Prostate gland (tissue), 2 donors: ENCODE results near the gene KCNK1. TPM values are rescaled to one million over a fixed set of nuclear protein-coding genes. Genes with fewer than 3 reads are reported as not detected.
"Not testable (repeated sequence)": the region's sequence is repeated elsewhere in the genome, so short reads cannot be mapped to it uniquely, and the experiment has no call there.

Source experiments
- DNase-seq: peaks from one replicate; pipeline ENCODE4 v3.0.0-alpha.2; 2019; ENCODE audit warnings: low spot score
- H3K27ac ChIP-seq, 2 donors: fragments of 200-600 bp; sonication (generic); 2 replicates each; pipeline ENCODE4 v1.5.1; 2017 to 2019
- H3K27me3 ChIP-seq: fragments of 200-600 bp; sonication (generic); replicated peaks from 2 replicates; pipeline ENCODE4 v1.5.1; 2019; ENCODE audit not compliant: insufficient read depth
- H3K36me3 ChIP-seq, 2 donors: fragments of 200-600 bp; sonication (generic); 1 replicate in 1 of 2; 2 replicates in 1 of 2; pipeline versions ENCODE4 v1.5.1 to v1.8.1; 2017 to 2019
- H3K4me1 ChIP-seq: fragments of 200-600 bp; sonication (generic); replicated peaks from 2 replicates; pipeline ENCODE4 v1.5.1; 2019
- H3K4me3 ChIP-seq, 2 donors: fragments of 200-600 bp; sonication (generic); 2 replicates each; pipeline ENCODE4 v1.5.1; 2017 to 2019
- H3K9me3 ChIP-seq: fragments of 200-600 bp; sonication (generic); 2 replicates; pipeline ENCODE4 v1.5.1; 2017
- CTCF ChIP-seq, 4 experiments: fragments of 200-600 bp in 2 of 4; fragments of 450-650 bp in 2 of 4; sonication (generic) in 2 of 4; IDR thresholded peaks; 1 replicate in 3 of 4; 2 replicates in 1 of 4; pipeline ENCODE4 v1.5.1; 2016 to 2019; ENCODE audit warnings: antibody characterized with exemption in 4 of 4, mild to moderate bottlenecking in 2 of 4, moderate library complexity in 2 of 4
- POLR2A ChIP-seq: fragments of 450-650 bp; IDR thresholded peaks from one replicate; pipeline ENCODE4 v1.6.1; 2016; ENCODE audit warnings: antibody characterized with exemption, mild to moderate bottlenecking
- POLR2AphosphoS5 ChIP-seq: sonication (generic); formaldehyde crosslinking; IDR thresholded peaks from one replicate; pipeline ENCODE4 v1.6.1; 2017; ENCODE audit warnings: antibody characterized with exemption
- WGBS: methylation state at CpG from one replicate; pipeline ENCODE4 v1.1.5; 2018; 5-methylcytosine and 5-hydroxymethylcytosine counted together
- intact Hi-C: fragments of 100-400 bp; cut with DNase I; formaldehyde crosslinking; loops from one replicate; pipeline ENCODE4 v1.14.2; 2022
- total RNA-seq, 2 donors: library from RNA; depleted of rRNA; stranded (reverse); fragments of >200 nt; gene quantifications; one replicate each; pipeline ENCODE4 v1.1.0, GENCODE V29; 2016

Gene KCNK1
- total RNA-seq, 2 donors from 2014 or later = 4.0 to 9.7 TPM

- Histone ChIP-seq H3K9me3 (no peaks in the 10 kb centered on the region), H3K4me3 (no peak overlapping the region), H3K36me3 (no peaks in the 10 kb centered on the region), H3K27me3 (no peaks in the 10 kb centered on the region), H3K27ac (no peak overlapping the region), H3K4me1 (no peaks in the 10 kb centered on the region)
- DNase-seq = no peak
- intact Hi-C loops = no loop called here
- 81% methylated on average over 6 of the region's 6 CpGs for WGBS
- TF ChIP-seq POLR2A (no peak), CTCF (IDR thresholded peaks at IDR 0.05) (no peak), POLR2AphosphoS5 (no peak)
Measured at GRCh38 chr1:233679030-233679429, 65.1 kb downstream of the KCNK1 start.

GRCh38 chr1:233679591-233680373, 65.9 kb downstream of the KCNK1 start:
- Histone ChIP-seq H3K27ac (no peak overlapping the region), H3K4me3 (no peak overlapping the region), H3K27me3 (no peaks in the 10 kb centered on the region), H3K9me3 (no peaks in the 10 kb centered on the region), H3K36me3 (no peaks in the 10 kb centered on the region), H3K4me1 (no peaks in the 10 kb centered on the region)
- intact Hi-C loops = no loop called here
- 80% methylated on average over 12 of the region's 12 CpGs for WGBS
- TF ChIP-seq CTCF (IDR thresholded peaks at IDR 0.05) = no peak
- no peak for TF ChIP-seq POLR2A
- no peak for TF ChIP-seq POLR2AphosphoS5
- DNase-seq = no peak

GRCh38 chr1:233681285-233681684, 67.4 kb downstream of the KCNK1 start:
- no peaks in the 10 kb centered on the region for H3K27me3 ChIP-seq
- H3K4me3 ChIP-seq = no peak overlapping the region
- no peak for TF ChIP-seq POLR2A
- no peak for TF ChIP-seq POLR2AphosphoS5
- no peak for TF ChIP-seq CTCF (IDR thresholded peaks at IDR 0.05)
- H3K9me3 ChIP-seq = no peaks in the 10 kb centered on the region
- H3K4me1 ChIP-seq = no peaks in the 10 kb centered on the region
- no peaks in the 10 kb centered on the region for H3K36me3 ChIP-seq
- intact Hi-C loops = no loop called here
- H3K27ac ChIP-seq = no peak overlapping the region
- no peak for DNase-seq
- 91% methylated on average over 1 of the region's 1 CpG for whole genome bisulfite sequencing

- 92% methylated on average over 11 of the region's 11 CpGs for WGBS
- H3K27me3 ChIP-seq, intact Hi-C loops, H3K4me3 ChIP-seq, DNase-seq, H3K36me3 ChIP-seq, H3K27ac ChIP-seq, H3K9me3 ChIP-seq, H3K4me1 ChIP-seq: not testable (repeated sequence)
Measured at GRCh38 chr1:233686653-233687052, 72.7 kb downstream of the KCNK1 start.

GRCh38 chr1:233689017-233689747, 75.3 kb downstream of the KCNK1 start:
- 81% methylated on average over 3 of the region's 3 CpGs for WGBS
- H3K27ac ChIP-seq = no peak overlapping the region
- intact Hi-C loops = no loop called here

More at GRCh38 chr1:233689017-233689747, 75.3 kb downstream of the KCNK1 start:
- Histone ChIP-seq H3K4me3 (no peak overlapping the region), H3K36me3 (no peaks in the 10 kb centered on the region), H3K27me3 (no peaks in the 10 kb centered on the region), H3K4me1 (no peaks in the 10 kb centered on the region), H3K9me3 (no peaks in the 10 kb centered on the region)
- no peak for DNase-seq
- TF ChIP-seq CTCF (IDR thresholded peaks at IDR 0.05) (no peak), POLR2A (no peak), POLR2AphosphoS5 (no peak)
